GM15510 (cell line): ENCODE data around the gene NXN.

Source experiments
- POLR2A ChIP-seq: IDR thresholded peaks from 3 replicates; pipeline ENCODE4 v1.6.1; 2011; ENCODE audit warnings: borderline replicate concordance; ENCODE audit not compliant: insufficient read length; ENCODE audit errors: extremely low read depth

Gene NXN

GRCh38 chr17:877630-878029 lies 101.9 kb downstream of the NXN start:
- no peak for TF ChIP-seq POLR2A

GRCh38 chr17:876272-876671 lies 103.3 kb downstream of the NXN start:
- TF ChIP-seq POLR2A: no peak

GRCh38 chr17:872855-873254 lies 106.7 kb downstream of the NXN start:
- TF ChIP-seq POLR2A: no peak

GRCh38 chr17:871751-872519 lies 107.6 kb downstream of the NXN start:
- no peak for TF ChIP-seq POLR2A

GRCh38 chr17:869567-870525 lies 109.7 kb downstream of the NXN start:
- TF ChIP-seq POLR2A: no peak

- no peak for TF ChIP-seq POLR2A
Measured at GRCh38 chr17:869086-869485, 110.5 kb downstream of the NXN start.

- TF ChIP-seq POLR2A: no peak
Measured at GRCh38 chr17:867896-868489, 111.6 kb downstream of the NXN start.

- no peak for TF ChIP-seq POLR2A
Measured at GRCh38 chr17:866568-867103, 112.9 kb downstream of the NXN start.

- no peak for TF ChIP-seq POLR2A
Measured at GRCh38 chr17:864315-864714, 115.3 kb downstream of the NXN start.

- TF ChIP-seq POLR2A: no peak
Measured at GRCh38 chr17:863880-864279, 115.7 kb downstream of the NXN start.

GRCh38 chr17:862582-862981 lies 117.0 kb downstream of the NXN start:
- no peak for TF ChIP-seq POLR2A

GRCh38 chr17:861364-861763 lies 118.2 kb downstream of the NXN start:
- TF ChIP-seq POLR2A: no peak

- TF ChIP-seq POLR2A: no peak
Measured at GRCh38 chr17:860805-861204, 118.8 kb downstream of the NXN start.

- no peak for TF ChIP-seq POLR2A
Measured at GRCh38 chr17:859824-860195, 119.8 kb downstream of the NXN start.
